K562 (cell line): ENCODE measurements around the gene GAB2. TPM values are rescaled to one million over a fixed set of nuclear protein-coding genes. Genes with fewer than 3 reads are reported as not detected.
A peak's percentile ranks its signal among the peaks of the same experiment; 100 is the strongest.

Experiments used
- CEBPG ChIP-seq, 3 experiments: fragments of 200-800 bp in 1 of 3; sonication (Bioruptor generic) in 1 of 3; sonication (generic) in 1 of 3; formaldehyde crosslinking in 1 of 3; IDR thresholded peaks in 2 of 3; conservative IDR thresholded peaks in 1 of 3; 2 replicates each; pipeline versions ENCODE4 v1.6.1 to v1.8.0; 2016 to 2022; ENCODE audit warnings: missing compliant biosample characterization in 2 of 3, missing genetic modification characterization in 2 of 3, mild to moderate bottlenecking in 1 of 3, missing genetic modification reagents in 1 of 3
- DPF2 ChIP-seq: fragments of 450-650 bp; IDR thresholded peaks from 2 replicates; pipeline ENCODE4 v1.6.1; 2016
- FOXP1 ChIP-seq: sonication (generic); formaldehyde crosslinking; IDR thresholded peaks from 2 replicates; pipeline ENCODE4 v1.8.0; 2022; ENCODE audit warnings: mild to moderate bottlenecking, missing genetic modification reagents
- GATAD2B ChIP-seq: fragments of 450-650 bp; IDR thresholded peaks from 2 replicates; pipeline ENCODE4 v1.6.1; 2017; ENCODE audit warnings: mild to moderate bottlenecking, borderline replicate concordance
- PHF8 ChIP-seq: fragments of 200-600 bp; sonication (generic); IDR thresholded peaks from 2 replicates; pipeline ENCODE4 v1.6.1; 2012; ENCODE audit warnings: mixed run types, mild to moderate bottlenecking, inconsistent platforms, low read length, moderate library complexity, borderline replicate concordance
- ZNF316 ChIP-seq: fragments of 450-650 bp; IDR thresholded peaks from 2 replicates; pipeline ENCODE4 v1.6.1; 2016
- polyA plus RNA-seq, 8 experiments: library from polyadenylated mRNA; depleted of rRNA in 4 of 8; stranded (reverse) in 5 of 8; unstranded in 3 of 8; fragments of >200 nt; fragmentation: Nextera tagmentation in 2 of 8; fragmentation: Illumina TruSeq in 1 of 8; extraction: Ambion mirVana in 2 of 8; extraction: Trizol in 1 of 8; gene quantifications; 2 replicates each; pipeline versions ENCODE4 v1.2.1 to v1.2.3, GENCODE V29; 2011 to 2014; ENCODE audit warnings: inconsistent platforms in 1 of 8, missing spikeins in 1 of 8
- total RNA-seq, 7 experiments: library from RNA; depleted of rRNA in 6 of 7; stranded (reverse); fragments of >200 nt in 6 of 7; fragmentation: Illumina TruSeq in 2 of 7; extraction: Trizol in 2 of 7; gene quantifications; 2 replicates each; pipeline versions ENCODE4 v1.2.1 to v1.2.3, GENCODE V29; 2011 to 2021; ENCODE audit warnings: low replicate concordance in 1 of 7
- TF ChIP-seq, protein P1 (sequence below), 2 experiments: fragments of 450-650 bp; formaldehyde crosslinking in 1 of 2; IDR thresholded peaks; 2 replicates each; pipeline versions ENCODE4 v1.4.0 to v1.6.1; 2014 to 2020; ENCODE audit warnings: mild to moderate bottlenecking in 2 of 2, borderline replicate concordance in 1 of 2, low read depth in 1 of 2
- TF ChIP-seq, protein P2 (sequence below): sonication (generic); formaldehyde crosslinking; IDR thresholded peaks from 2 replicates; pipeline ENCODE4 v1.8.0; 2023; ENCODE audit warnings: missing genetic modification reagents, mild to moderate bottlenecking, borderline replicate concordance
- TF ChIP-seq, protein P3 (sequence below): fragments of 450-650 bp; formaldehyde crosslinking; IDR thresholded peaks from 2 replicates; pipeline ENCODE4 v1.4.0; 2022; ENCODE audit warnings: missing genetic modification characterization

The GAB2 gene
- total and polyA plus RNA-seq, 9 of the 15 experiments (the other 6 are each of a cell fraction or from before 2014, with no cell fraction given) = 2.3 to 35.2 (median 16.1) TPM

DNA sequence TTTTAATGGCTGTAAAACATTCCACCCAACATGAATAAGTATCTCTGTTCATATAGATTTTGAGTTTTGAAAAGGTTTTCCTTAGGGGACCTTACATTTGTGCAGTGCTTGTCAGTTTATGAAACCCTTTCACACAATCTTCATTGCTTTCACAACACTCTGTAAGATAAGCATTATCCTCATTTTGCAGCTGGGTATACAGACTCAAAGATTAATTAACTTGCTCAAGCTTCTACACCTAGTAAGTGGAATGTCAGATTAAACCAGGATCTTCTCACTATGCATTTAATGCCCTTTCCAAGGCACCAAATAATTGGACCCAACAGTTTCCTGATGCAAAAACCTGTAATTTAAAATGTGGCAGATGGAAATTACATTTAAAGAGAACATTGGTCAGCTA lies 11.6 kb upstream of the GAB2 start (continued):
- TF ChIP-seq, protein P1, sequence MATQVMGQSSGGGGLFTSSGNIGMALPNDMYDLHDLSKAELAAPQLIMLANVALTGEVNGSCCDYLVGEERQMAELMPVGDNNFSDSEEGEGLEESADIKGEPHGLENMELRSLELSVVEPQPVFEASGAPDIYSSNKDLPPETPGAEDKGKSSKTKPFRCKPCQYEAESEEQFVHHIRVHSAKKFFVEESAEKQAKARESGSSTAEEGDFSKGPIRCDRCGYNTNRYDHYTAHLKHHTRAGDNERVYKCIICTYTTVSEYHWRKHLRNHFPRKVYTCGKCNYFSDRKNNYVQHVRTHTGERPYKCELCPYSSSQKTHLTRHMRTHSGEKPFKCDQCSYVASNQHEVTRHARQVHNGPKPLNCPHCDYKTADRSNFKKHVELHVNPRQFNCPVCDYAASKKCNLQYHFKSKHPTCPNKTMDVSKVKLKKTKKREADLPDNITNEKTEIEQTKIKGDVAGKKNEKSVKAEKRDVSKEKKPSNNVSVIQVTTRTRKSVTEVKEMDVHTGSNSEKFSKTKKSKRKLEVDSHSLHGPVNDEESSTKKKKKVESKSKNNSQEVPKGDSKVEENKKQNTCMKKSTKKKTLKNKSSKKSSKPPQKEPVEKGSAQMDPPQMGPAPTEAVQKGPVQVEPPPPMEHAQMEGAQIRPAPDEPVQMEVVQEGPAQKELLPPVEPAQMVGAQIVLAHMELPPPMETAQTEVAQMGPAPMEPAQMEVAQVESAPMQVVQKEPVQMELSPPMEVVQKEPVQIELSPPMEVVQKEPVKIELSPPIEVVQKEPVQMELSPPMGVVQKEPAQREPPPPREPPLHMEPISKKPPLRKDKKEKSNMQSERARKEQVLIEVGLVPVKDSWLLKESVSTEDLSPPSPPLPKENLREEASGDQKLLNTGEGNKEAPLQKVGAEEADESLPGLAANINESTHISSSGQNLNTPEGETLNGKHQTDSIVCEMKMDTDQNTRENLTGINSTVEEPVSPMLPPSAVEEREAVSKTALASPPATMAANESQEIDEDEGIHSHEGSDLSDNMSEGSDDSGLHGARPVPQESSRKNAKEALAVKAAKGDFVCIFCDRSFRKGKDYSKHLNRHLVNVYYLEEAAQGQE (IDR thresholded peaks at IDR 0.05; ENCODE audit: borderline replicate concordance) = no peak
- TF ChIP-seq, protein P1 (CRISPR knock-in tag; IDR thresholded peaks at IDR 0.05; ENCODE audit: low read depth) = no peak
- TF ChIP-seq, protein P2, sequence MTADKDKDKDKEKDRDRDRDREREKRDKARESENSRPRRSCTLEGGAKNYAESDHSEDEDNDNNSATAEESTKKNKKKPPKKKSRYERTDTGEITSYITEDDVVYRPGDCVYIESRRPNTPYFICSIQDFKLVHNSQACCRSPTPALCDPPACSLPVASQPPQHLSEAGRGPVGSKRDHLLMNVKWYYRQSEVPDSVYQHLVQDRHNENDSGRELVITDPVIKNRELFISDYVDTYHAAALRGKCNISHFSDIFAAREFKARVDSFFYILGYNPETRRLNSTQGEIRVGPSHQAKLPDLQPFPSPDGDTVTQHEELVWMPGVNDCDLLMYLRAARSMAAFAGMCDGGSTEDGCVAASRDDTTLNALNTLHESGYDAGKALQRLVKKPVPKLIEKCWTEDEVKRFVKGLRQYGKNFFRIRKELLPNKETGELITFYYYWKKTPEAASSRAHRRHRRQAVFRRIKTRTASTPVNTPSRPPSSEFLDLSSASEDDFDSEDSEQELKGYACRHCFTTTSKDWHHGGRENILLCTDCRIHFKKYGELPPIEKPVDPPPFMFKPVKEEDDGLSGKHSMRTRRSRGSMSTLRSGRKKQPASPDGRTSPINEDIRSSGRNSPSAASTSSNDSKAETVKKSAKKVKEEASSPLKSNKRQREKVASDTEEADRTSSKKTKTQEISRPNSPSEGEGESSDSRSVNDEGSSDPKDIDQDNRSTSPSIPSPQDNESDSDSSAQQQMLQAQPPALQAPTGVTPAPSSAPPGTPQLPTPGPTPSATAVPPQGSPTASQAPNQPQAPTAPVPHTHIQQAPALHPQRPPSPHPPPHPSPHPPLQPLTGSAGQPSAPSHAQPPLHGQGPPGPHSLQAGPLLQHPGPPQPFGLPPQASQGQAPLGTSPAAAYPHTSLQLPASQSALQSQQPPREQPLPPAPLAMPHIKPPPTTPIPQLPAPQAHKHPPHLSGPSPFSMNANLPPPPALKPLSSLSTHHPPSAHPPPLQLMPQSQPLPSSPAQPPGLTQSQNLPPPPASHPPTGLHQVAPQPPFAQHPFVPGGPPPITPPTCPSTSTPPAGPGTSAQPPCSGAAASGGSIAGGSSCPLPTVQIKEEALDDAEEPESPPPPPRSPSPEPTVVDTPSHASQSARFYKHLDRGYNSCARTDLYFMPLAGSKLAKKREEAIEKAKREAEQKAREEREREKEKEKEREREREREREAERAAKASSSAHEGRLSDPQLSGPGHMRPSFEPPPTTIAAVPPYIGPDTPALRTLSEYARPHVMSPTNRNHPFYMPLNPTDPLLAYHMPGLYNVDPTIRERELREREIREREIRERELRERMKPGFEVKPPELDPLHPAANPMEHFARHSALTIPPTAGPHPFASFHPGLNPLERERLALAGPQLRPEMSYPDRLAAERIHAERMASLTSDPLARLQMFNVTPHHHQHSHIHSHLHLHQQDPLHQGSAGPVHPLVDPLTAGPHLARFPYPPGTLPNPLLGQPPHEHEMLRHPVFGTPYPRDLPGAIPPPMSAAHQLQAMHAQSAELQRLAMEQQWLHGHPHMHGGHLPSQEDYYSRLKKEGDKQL (CRISPR knock-in tag) = no peak
- TF ChIP-seq FOXP1 (CRISPR knock-in tag) (no peak), PHF8 (no peak), DPF2 (peak; percentile 92), ZNF316 (no peak), GATAD2B (peak; percentile 37; the same call in 1 of the 2 replicates), CEBPG (CRISPR knock-in tag; IDR thresholded peaks at IDR 0.05) (no peak), CEBPG (tag; conservative IDR thresholded peaks at IDR 0.05 in 1 of 2, IDR thresholded peaks at IDR 0.05 in 1 of 2) (peak; percentile 39 to 45; a peak in 2 of 4 replicates)
- TF ChIP-seq, protein P3, sequence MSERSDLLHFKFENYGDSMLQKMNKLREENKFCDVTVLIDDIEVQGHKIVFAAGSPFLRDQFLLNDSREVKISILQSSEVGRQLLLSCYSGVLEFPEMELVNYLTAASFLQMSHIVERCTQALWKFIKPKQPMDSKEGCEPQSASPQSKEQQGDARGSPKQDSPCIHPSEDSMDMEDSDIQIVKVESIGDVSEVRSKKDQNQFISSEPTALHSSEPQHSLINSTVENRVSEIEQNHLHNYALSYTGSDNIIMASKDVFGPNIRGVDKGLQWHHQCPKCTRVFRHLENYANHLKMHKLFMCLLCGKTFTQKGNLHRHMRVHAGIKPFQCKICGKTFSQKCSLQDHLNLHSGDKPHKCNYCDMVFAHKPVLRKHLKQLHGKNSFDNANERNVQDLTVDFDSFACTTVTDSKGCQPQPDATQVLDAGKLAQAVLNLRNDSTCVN (CRISPR knock-in tag) = no peak
